A549 (cell line): ENCODE measurements around the gene ATL3.
"Not testable (repeated sequence)": the region's sequence is repeated elsewhere in the genome, so short reads cannot be mapped to it uniquely, and the experiment has no call there.

Experiments
- CHD4 ChIP-seq: fragments of 200-600 bp; sonication (generic); IDR thresholded peaks from 2 replicates; pipeline ENCODE4 v1.6.1; 2016; ENCODE audit warnings: antibody characterized with exemption, mild to moderate bottlenecking, borderline replicate concordance
- JUNB ChIP-seq: fragments of >200 bp; sonication (Bioruptor Twin); formaldehyde crosslinking; IDR thresholded peaks from 2 replicates; pipeline ENCODE4 v1.6.1; 2016
- POLR2A ChIP-seq: IDR thresholded peaks from 2 replicates; pipeline ENCODE4 v1.6.1; 2012; ENCODE audit warnings: mild to moderate bottlenecking, low read length
- TF ChIP-seq, protein P1 (sequence below): fragments of >200 bp; sonication (Bioruptor Twin); formaldehyde crosslinking; IDR thresholded peaks from 3 replicates; pipeline ENCODE4 v1.5.1; 2016
- TF ChIP-seq, protein P2 (sequence below): fragments of 200-600 bp; sonication (generic); IDR thresholded peaks from 2 replicates; pipeline ENCODE4 v1.6.1; 2016; ENCODE audit warnings: antibody characterized with exemption, mild to moderate bottlenecking, moderate library complexity
- TF ChIP-seq, protein P3 (sequence below): fragments of 150-350 bp; IDR thresholded peaks from 2 replicates; pipeline ENCODE4 v1.6.1; 2014; ENCODE audit warnings: low read depth, mild to moderate bottlenecking, low read length

DNA sequence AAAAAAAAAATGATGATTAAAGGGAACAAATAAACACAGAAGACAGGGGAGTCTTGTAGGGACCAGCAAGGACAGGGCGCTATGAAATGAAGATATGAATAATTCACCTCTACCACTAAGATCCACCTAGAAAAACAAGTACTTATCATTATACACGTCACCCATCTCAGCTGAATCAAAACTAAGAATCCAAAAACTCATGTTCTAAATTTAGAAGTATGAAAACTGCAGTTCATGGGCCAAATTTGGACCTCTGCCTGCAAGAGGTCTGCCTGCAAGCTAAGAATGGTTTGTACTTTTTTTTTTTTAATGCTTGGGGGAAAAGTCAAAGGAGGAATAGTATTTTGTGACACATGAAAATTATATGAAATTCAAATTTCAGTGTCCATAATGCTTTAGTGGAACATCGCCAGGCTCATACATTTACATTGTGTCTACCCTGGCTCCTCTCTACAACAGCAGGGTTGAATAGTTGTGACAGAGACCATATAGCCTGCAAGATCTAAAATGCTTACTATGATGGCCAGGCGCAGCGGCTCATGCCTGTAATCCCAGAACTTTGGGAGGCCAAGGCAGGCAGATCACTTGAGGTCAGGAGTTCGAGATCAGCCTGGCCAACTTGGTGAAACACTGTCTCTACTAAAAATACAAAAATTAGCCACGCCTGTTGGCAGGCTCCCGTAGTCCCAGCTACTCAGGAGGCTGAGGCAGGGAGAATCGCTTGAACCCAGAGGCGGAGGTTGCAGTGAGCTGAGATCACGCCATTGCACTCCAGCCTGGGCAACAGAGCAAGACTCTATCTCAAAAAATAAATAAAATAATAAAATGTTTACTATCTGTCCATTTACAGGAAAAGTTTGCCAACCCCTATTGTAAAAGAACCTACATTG, 68.6 kb downstream of the ATL3 start:
- TF ChIP-seq, protein P1, sequence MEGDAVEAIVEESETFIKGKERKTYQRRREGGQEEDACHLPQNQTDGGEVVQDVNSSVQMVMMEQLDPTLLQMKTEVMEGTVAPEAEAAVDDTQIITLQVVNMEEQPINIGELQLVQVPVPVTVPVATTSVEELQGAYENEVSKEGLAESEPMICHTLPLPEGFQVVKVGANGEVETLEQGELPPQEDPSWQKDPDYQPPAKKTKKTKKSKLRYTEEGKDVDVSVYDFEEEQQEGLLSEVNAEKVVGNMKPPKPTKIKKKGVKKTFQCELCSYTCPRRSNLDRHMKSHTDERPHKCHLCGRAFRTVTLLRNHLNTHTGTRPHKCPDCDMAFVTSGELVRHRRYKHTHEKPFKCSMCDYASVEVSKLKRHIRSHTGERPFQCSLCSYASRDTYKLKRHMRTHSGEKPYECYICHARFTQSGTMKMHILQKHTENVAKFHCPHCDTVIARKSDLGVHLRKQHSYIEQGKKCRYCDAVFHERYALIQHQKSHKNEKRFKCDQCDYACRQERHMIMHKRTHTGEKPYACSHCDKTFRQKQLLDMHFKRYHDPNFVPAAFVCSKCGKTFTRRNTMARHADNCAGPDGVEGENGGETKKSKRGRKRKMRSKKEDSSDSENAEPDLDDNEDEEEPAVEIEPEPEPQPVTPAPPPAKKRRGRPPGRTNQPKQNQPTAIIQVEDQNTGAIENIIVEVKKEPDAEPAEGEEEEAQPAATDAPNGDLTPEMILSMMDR, result not testable (repeated sequence)
- TF ChIP-seq, protein P2, sequence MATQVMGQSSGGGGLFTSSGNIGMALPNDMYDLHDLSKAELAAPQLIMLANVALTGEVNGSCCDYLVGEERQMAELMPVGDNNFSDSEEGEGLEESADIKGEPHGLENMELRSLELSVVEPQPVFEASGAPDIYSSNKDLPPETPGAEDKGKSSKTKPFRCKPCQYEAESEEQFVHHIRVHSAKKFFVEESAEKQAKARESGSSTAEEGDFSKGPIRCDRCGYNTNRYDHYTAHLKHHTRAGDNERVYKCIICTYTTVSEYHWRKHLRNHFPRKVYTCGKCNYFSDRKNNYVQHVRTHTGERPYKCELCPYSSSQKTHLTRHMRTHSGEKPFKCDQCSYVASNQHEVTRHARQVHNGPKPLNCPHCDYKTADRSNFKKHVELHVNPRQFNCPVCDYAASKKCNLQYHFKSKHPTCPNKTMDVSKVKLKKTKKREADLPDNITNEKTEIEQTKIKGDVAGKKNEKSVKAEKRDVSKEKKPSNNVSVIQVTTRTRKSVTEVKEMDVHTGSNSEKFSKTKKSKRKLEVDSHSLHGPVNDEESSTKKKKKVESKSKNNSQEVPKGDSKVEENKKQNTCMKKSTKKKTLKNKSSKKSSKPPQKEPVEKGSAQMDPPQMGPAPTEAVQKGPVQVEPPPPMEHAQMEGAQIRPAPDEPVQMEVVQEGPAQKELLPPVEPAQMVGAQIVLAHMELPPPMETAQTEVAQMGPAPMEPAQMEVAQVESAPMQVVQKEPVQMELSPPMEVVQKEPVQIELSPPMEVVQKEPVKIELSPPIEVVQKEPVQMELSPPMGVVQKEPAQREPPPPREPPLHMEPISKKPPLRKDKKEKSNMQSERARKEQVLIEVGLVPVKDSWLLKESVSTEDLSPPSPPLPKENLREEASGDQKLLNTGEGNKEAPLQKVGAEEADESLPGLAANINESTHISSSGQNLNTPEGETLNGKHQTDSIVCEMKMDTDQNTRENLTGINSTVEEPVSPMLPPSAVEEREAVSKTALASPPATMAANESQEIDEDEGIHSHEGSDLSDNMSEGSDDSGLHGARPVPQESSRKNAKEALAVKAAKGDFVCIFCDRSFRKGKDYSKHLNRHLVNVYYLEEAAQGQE, result not testable (repeated sequence)
- not testable (repeated sequence) for TF ChIP-seq POLR2A, CHD4, JUNB
- TF ChIP-seq, protein P3, sequence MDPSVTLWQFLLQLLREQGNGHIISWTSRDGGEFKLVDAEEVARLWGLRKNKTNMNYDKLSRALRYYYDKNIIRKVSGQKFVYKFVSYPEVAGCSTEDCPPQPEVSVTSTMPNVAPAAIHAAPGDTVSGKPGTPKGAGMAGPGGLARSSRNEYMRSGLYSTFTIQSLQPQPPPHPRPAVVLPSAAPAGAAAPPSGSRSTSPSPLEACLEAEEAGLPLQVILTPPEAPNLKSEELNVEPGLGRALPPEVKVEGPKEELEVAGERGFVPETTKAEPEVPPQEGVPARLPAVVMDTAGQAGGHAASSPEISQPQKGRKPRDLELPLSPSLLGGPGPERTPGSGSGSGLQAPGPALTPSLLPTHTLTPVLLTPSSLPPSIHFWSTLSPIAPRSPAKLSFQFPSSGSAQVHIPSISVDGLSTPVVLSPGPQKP, result not testable (repeated sequence)
